DOHH2 (cell line): ENCODE data around the gene PSMD6.

Experiments used
- H3F3A ChIP-seq: fragments of 200-600 bp; sonication (generic), shearing (Covaris generic); 2 replicates; pipeline ENCODE4 v1.6.0; 2016; ENCODE audit warnings: antibody characterized with exemption, mild to moderate bottlenecking; ENCODE audit not compliant: control insufficient read depth, insufficient read depth
- H3K27ac ChIP-seq: fragments of 200-600 bp; sonication (generic); 2 replicates; pipeline ENCODE4 v1.5.1; 2014; ENCODE audit warnings: low read depth, mild to moderate bottlenecking, low read length, moderate library complexity
- H3K27me3 ChIP-seq: fragments of 200-600 bp; sonication (generic); 2 replicates; pipeline ENCODE4 v1.6.1; 2014; ENCODE audit warnings: mild to moderate bottlenecking, low read length, mixed read lengths; ENCODE audit not compliant: control insufficient read depth
- H3K36me3 ChIP-seq: fragments of 200-600 bp; sonication (generic); 2 replicates; pipeline ENCODE4 v1.6.1; 2014; ENCODE audit warnings: mild to moderate bottlenecking, low read length, moderate library complexity, mixed read lengths; ENCODE audit not compliant: control insufficient read depth
- H3K4me1 ChIP-seq: fragments of 200-600 bp; sonication (generic); 2 replicates; pipeline ENCODE4 v1.6.1; 2014; ENCODE audit warnings: mild to moderate bottlenecking, low read length, mixed read lengths; ENCODE audit not compliant: control insufficient read depth
- H3K4me2 ChIP-seq: fragments of 200-600 bp; sonication (generic); 2 replicates; pipeline ENCODE4 v1.6.0; 2014; ENCODE audit warnings: mild to moderate bottlenecking, low read length, moderate library complexity
- H3K4me3 ChIP-seq: fragments of 200-600 bp; sonication (generic); 2 replicates; pipeline ENCODE4 v1.5.1; 2014; ENCODE audit warnings: mild to moderate bottlenecking, low read length, mixed read lengths
- H3K79me2 ChIP-seq: fragments of 200-600 bp; sonication (generic); 2 replicates; pipeline ENCODE4 v1.6.1; 2014; ENCODE audit warnings: mild to moderate bottlenecking, low read length, mixed read lengths; ENCODE audit not compliant: control insufficient read depth
- H3K9me2 ChIP-seq: fragments of 200-600 bp; sonication (generic); replicated peaks from 2 replicates; pipeline ENCODE4 v1.6.1; 2014; ENCODE audit warnings: mild to moderate bottlenecking, low read length, mixed read lengths; ENCODE audit not compliant: control insufficient read depth
- H3K9me3 ChIP-seq: fragments of 200-600 bp; sonication (generic); 2 replicates; pipeline ENCODE4 v1.6.1; 2014; ENCODE audit warnings: antibody characterized with exemption, low read length, mixed read lengths; ENCODE audit not compliant: control insufficient read depth, insufficient read depth
- H4K20me1 ChIP-seq: fragments of 200-600 bp; sonication (generic); 2 replicates; pipeline ENCODE4 v1.6.0; 2014; ENCODE audit warnings: low read depth, mild to moderate bottlenecking, antibody characterized with exemption, low read length, moderate library complexity; ENCODE audit not compliant: control insufficient read depth, insufficient read depth
- EZH2phosphoT487 ChIP-seq: fragments of 200-600 bp; sonication (generic); IDR thresholded peaks from 2 replicates; pipeline ENCODE4 v1.6.1; 2017; ENCODE audit warnings: borderline replicate concordance, mild to moderate bottlenecking, antibody characterized with exemption, low read length, moderate library complexity, mixed read lengths
- TF ChIP-seq, protein P1 (sequence below): fragments of 200-600 bp; sonication (generic); IDR thresholded peaks from one replicate; pipeline ENCODE4 v1.5.1; 2014; ENCODE audit warnings: antibody characterized with exemption, mild to moderate bottlenecking, low read depth, low read length; ENCODE audit not compliant: poor library complexity, severe bottlenecking

PSMD6 gene

DNA sequence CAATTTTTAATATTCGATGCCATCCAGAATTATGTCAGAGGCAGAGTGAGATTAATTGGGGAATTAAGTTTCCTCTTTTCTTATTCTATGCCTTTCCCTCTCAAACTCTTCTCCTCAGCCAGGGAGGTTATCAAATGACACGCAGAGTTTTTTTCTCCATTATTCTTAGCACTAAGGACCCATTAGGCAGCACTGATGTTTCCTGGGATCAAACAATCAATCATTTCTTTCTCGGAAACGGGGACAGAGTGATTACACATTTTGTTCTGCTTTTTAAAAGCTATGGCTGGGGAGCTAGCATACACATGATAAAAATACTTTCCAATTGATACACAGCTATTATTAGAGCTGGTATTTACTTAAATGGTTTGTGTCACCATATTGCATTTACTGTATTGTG is 35.3 kb upstream of the PSMD6 start:
- no peak overlapping the region for H3K27ac ChIP-seq
- no peaks in the 10 kb centered on the region for H3K9me2 ChIP-seq
- H3K4me3 ChIP-seq: no peak overlapping the region
- H3K36me3 ChIP-seq: no peaks in the 10 kb centered on the region
- no peaks in the 10 kb centered on the region for H4K20me1 ChIP-seq
- TF ChIP-seq EZH2phosphoT487: no peak
- TF ChIP-seq, protein P1, sequence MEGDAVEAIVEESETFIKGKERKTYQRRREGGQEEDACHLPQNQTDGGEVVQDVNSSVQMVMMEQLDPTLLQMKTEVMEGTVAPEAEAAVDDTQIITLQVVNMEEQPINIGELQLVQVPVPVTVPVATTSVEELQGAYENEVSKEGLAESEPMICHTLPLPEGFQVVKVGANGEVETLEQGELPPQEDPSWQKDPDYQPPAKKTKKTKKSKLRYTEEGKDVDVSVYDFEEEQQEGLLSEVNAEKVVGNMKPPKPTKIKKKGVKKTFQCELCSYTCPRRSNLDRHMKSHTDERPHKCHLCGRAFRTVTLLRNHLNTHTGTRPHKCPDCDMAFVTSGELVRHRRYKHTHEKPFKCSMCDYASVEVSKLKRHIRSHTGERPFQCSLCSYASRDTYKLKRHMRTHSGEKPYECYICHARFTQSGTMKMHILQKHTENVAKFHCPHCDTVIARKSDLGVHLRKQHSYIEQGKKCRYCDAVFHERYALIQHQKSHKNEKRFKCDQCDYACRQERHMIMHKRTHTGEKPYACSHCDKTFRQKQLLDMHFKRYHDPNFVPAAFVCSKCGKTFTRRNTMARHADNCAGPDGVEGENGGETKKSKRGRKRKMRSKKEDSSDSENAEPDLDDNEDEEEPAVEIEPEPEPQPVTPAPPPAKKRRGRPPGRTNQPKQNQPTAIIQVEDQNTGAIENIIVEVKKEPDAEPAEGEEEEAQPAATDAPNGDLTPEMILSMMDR: no peak
- H3F3A ChIP-seq: no peaks in the 10 kb centered on the region
- no peak overlapping the region for H3K4me2 ChIP-seq
- no peaks in the 10 kb centered on the region; the same call in 1 of the 2 replicates for H3K4me1 ChIP-seq
- H3K79me2 ChIP-seq: no peaks in the 10 kb centered on the region
- no peaks in the 10 kb centered on the region for H3K27me3 ChIP-seq
- no peaks in the 10 kb centered on the region for H3K9me3 ChIP-seq

DNA sequence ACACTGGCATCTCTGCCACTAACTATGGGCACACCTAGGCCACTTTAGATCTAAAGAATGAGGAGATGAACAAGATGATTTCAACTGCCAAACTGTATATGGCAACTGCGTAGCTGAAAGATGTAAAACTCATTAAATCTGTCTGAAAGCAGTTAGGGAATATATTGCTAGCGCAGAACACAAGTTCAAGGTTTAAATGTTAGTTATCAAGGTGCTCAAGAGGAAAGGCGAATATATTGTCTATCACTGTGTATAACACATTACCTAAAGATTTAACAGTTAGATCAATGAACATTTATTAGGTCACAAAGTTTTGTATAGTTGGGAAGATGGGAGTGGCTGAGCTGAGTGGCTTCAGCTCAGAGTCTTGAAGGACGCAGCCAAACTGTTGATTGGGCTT is 33.9 kb upstream of the PSMD6 start:
- H3K27me3 ChIP-seq: no peaks in the 10 kb centered on the region
- no peaks in the 10 kb centered on the region; the same call in 1 of the 2 replicates for H3K4me1 ChIP-seq
- no peaks in the 10 kb centered on the region for H3K36me3 ChIP-seq
- no peaks in the 10 kb centered on the region for H3K9me2 ChIP-seq
- H3K4me3 ChIP-seq: no peak overlapping the region
- H3K9me3 ChIP-seq: no peaks in the 10 kb centered on the region
- H4K20me1 ChIP-seq: no peaks in the 10 kb centered on the region
- TF ChIP-seq, protein P1: no peak
- no peak for TF ChIP-seq EZH2phosphoT487
- no peaks in the 10 kb centered on the region for H3F3A ChIP-seq
- no peak overlapping the region for H3K4me2 ChIP-seq
- H3K27ac ChIP-seq: no peak overlapping the region
- H3K79me2 ChIP-seq: no peaks in the 10 kb centered on the region

DNA sequence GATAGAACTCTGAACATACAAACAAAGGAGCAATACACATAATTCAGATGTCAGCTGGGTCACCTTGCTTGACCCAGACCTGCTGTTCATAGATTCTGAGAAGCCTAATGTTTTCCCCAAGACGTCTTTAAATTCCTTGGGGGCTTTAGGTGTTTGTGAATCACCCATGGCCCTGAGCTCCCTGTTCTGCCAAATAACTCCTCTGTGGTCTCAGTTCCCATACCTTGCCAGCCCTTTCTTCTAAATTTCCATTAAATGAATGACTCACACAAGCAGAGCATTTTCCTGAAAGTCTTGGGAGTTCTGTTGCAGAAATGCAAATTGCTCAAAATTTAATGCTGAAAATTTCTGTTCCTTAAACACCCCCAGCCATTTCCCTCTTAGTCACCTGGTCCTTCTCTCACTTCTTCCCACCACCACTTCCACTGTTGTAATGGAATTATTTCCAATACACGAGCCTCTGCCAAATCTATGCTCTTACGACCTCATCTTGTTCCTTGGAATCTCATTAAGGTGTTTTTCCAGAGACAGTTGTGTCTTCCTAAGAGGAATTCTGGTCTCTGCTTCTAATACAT is 33.4 kb upstream of the PSMD6 start:
- H3F3A ChIP-seq: no peaks in the 10 kb centered on the region
- H3K4me3 ChIP-seq: no peak overlapping the region
- no peaks in the 10 kb centered on the region for H3K9me3 ChIP-seq
- H3K4me1 ChIP-seq: no peaks in the 10 kb centered on the region; the same call in 1 of the 2 replicates
- H3K36me3 ChIP-seq: no peaks in the 10 kb centered on the region
- H3K79me2 ChIP-seq: no peaks in the 10 kb centered on the region
- H3K27me3 ChIP-seq: no peaks in the 10 kb centered on the region
- no peaks in the 10 kb centered on the region for H4K20me1 ChIP-seq
- H3K27ac ChIP-seq: no peak overlapping the region
- no peak overlapping the region for H3K4me2 ChIP-seq
- H3K9me2 ChIP-seq: no peaks in the 10 kb centered on the region
- TF ChIP-seq EZH2phosphoT487: no peak
- TF ChIP-seq, protein P1: no peak
